ENCODE results near the gene TMEM62.
"Not testable (repeated sequence)": the region's sequence is repeated elsewhere in the genome, so short reads cannot be mapped to it uniquely, and the experiment has no call there.

TMEM62 gene

GRCh38 chr15:43210172-43210745 is 76.9 kb downstream of the TMEM62 start:
- no peak for DNase-seq (ENCODE audit: low spot score)

DNA sequence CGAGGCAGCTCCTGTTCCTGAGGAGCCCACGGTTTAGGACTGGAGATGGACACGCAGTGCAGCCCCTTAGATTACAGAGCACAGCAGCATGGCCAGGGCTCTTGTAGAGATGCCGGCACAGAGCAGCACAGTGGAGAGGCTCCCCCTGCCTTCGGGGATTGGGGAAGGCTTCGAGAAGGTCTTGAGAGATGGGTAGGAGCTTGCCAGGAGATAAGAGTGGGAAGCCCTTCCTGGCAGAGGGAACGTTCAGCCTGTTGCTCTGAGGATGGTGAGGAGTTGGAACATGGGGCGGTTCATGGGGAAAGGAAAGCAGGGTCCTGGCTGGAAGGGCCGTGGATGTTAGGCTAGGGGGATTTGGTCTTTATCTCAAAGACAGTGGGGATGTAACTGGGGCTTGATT is 77.4 kb downstream of the TMEM62 start:
- no peak for DNase-seq (ENCODE audit: low spot score)

DNA sequence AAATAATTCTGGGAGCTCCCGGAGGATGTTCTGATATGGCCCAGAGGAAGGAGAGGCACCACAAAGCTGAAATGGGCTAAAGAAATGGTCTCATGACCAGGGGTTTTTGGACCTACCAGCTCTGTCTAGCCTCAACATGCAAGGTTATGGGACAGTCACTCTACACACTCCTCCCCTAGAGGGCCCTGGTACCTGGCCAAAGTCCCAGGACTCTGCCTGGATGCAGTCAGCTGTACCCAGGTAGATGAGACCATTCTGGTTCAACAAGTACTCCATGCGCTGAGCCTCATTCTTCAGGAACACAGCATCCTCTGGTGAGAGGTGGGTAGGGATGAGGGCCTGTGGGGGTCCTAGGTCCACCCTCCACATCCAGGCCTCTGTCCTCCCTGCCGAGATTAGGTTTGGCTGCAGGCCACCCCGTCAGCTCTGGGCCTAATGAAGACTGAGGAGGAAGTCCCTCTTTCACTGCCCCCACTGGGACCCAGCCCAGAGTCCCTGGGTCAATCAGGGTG is 77.9 kb downstream of the TMEM62 start:
- no peak for DNase-seq (ENCODE audit: low spot score)

GRCh38 chr15:43212299-43212698 is 78.9 kb downstream of the TMEM62 start:
- DNase-seq (ENCODE audit: low spot score) = no peak

GRCh38 chr15:43212951-43213350 is 79.6 kb downstream of the TMEM62 start:
- DNase-seq (ENCODE audit: low spot score) = no peak

- DNase-seq (ENCODE audit: low spot score) = no peak
Observed at GRCh38 chr15:43213466-43213865, 80.1 kb downstream of the TMEM62 start.

- no peak for DNase-seq (ENCODE audit: low spot score)
Observed at GRCh38 chr15:43214169-43214568, 80.8 kb downstream of the TMEM62 start.

DNA sequence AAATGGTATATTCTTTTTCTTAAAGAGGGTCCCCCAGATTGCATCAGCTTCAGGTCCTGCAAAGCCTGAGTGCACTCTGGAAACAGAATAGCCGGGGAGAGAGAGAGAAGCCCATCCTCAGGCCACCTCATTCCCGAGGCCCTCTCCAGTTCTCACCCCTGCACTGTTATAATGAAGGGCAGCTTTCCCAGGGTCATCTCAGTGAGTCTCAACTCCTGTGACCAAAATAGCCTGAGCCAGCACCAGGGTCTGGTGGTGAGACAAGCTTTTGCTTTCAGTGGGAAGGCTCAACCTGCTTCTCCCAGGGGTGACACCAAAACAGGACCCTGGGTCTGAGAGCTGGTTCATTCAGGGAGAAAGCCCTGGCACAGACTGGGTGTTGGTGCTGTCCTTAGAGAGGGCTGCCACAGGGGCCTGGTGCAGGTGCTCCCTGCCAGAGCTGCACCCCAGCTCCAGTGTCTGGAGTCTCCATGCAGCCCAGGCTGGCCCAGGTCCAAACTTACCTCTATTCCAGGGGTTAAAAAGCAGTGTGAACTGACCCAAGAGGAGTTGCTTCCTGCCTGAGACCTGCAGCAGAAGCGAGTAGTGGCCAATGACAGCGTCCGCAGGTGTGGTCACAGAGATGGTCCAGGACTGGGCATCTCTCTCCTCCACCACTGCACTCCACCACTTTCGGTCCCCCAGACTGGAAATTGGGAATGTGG is 81.4 kb downstream of the TMEM62 start:
- no peak for DNase-seq (ENCODE audit: low spot score)

GRCh38 chr15:43215961-43216360 is 82.6 kb downstream of the TMEM62 start:
- DNase-seq (ENCODE audit: low spot score) = no peak

DNA sequence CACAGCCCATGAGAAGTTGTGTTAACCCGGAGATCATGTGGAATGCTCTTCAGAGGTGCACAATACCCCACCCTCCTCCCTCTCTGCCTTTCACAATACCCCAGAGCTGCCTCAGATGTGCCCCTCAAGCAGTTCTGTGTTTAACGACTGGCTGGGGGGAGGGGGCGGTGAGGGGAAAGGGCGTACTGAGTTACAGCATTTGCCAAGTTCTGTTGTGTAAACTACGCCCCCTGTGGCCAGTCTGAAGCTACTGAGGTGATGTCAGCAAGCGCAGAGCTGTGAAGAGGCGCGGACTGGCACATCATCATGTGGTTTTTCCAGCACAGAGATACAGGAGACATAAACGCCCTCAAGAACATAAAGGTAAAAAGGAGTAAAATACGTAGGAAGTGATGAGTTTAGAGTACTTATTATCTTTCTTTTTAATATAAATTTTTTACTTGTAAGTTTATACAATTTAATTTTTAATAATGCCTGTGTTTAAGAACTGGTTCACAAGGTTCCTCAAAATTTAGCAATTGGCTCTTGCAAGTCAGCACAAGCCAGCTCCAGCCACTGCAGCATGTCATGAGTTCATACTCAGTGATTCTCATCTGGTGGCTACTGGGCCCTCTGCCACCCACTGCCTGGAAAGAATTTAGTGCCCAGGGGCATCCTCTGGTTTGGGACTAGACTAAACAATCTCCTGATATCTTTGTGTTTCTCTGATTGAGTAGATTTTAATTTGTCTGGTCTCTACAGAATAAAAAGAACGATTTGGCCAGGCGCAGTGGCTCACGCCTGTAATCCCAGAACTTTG is 85.7 kb downstream of the TMEM62 start:
- DNase-seq (ENCODE audit: low spot score) = no peak

GRCh38 chr15:43219929-43220928 is 86.8 kb downstream of the TMEM62 start:
- no peak for DNase-seq (ENCODE audit: low spot score)

- no peak for DNase-seq (ENCODE audit: low spot score)
Observed at GRCh38 chr15:43220991-43221403, 87.6 kb downstream of the TMEM62 start, which contains the start of gene EPB42. Gene EPB42, minus strand, starts transcription at chr15:43221018. Its CDS starts 193 bp downstream, at chr15:43220825.

- DNase-seq (ENCODE audit: low spot score) = no peak
Observed at GRCh38 chr15:43221422-43221821, 88.0 kb downstream of the TMEM62 start.

DNA sequence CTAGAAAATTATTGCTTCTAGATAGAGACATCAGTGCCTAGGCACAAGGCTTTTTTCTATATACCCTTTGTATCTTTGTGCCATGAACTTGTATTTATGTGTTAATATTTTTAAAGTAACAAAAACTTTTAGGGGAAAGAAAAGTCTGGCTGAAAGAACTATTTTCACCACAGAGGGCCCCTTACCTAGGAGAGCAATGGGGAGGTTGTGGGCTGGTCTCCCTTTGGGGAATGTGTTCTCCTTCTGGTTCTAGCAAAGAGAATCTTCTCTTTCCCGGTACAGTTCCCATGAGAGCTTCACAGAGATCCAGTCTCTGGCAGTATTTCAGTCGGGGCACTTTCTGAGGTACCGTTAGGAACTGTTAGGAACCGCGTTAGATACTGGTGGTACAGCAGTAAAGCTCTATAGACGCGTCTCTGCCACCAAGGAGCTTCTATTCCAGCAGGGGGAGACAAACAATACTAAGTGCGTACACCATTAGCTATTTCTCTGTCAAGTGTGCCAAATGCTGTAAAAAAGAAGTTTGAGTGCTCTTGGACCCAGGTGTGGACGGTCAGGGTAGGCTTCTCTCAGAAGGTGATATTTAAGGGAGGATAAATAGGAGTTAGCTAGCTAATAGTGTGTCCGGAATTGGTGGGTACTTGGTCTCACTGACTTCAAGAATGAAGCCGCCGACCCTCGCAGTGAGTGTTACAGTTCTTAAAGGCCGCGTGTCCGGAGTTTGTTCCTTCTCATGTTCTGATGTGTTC is 92.0 kb downstream of the TMEM62 start:
- DNase-seq (ENCODE audit: low spot score) = peak; percentile 59

GRCh38 chr15:43225950-43226255 is 92.5 kb downstream of the TMEM62 start:
- not testable (repeated sequence) for DNase-seq (ENCODE audit: low spot score)

GRCh38 chr15:43226436-43227305 is 93.3 kb downstream of the TMEM62 start:
- DNase-seq (ENCODE audit: low spot score) = no peak

- no peak for DNase-seq (ENCODE audit: low spot score)
Observed at GRCh38 chr15:43229977-43230376, 96.6 kb downstream of the TMEM62 start.

DNA sequence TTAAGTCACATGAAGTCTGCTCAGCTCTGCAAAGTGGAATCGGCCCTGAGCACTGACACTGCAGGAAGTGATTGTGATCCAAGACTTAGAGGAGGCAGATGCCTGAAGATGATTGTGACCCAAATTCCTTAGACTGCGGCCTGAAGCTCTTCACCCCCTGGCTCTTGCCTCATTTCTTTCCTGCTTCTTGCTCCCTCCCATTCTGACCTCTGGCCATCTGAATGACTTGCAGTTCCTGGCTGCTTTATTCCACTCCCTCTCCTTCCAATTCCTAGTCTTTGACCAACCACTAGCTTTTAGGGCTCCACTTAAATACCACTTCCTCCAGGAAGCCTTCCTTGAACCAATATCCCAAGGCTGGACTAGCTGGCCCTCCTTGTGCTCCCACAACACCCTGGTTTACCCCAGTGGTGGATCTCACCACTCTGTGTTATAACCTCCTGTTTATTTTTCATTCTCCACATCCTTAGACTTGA is 97.3 kb downstream of the TMEM62 start:
- no peak for DNase-seq (ENCODE audit: low spot score)

DNA sequence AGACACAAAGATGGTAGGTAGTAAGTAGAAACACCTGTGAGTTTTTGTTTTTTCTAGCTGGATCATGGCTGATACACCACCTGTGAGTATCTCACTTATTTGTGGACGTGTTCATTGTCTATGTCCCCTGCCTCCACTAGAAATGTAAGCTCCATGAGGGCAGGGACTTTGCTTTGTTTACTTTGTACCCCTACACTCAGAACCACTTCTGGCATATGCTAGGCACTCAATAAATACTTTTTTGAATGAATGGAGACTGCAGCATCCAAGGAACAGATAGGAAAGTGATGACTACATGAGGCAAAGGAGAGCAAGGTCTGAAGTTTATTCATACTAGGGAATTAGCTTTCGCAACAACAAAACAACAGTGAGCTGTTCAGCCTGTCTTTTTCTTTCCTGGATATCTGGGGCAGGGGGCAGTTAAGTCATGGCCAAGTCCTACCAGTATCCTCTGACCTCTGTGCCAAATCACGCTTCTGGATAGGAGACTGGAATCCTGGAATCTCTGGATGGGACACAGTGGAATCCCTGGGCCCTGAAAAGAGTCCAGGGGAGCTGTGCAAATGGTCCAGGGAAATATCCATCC is 99.0 kb downstream of the TMEM62 start:
- no peak for DNase-seq (ENCODE audit: low spot score)

Measured in CD4-positive, alpha-beta T cell treated with Interleukin-2 at 100 ng/mL for 4 hours (primary cell).